ENCODE data around the gene USP9X.

DNA sequence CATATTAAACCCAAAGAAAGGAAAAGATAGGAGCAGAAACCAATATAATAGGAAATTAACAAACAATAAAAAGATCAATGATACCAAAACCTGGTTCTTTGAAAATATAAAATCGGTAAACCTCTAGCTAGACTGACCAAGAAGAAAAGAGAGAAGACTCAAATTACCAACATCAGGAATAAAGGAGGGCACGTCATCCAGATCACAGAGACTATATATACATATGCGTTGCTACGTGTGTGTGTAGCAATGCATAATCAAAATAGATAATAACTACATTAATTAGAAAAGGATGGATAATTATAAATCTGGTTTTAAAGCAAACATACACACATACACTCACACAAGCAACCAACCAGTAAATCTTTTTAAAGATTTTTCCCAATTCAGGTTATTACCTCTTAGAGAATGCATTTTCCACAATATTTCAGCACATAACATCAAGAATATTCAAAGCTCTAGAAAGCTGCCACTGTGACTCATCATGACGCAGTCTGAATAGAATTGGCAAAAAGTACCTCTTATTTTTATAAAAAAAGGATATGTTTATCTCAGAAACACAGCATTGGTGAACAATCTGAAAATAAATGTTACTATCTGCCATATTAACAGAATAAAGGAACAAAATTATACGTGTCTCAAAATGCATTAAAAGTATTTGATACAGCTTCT lies 41.4 kb upstream of the USP9X start:
- TF ChIP-seq POLR2AphosphoS5 (IDR thresholded peaks at IDR 0.05), result no peak
- TF ChIP-seq, protein P1, sequence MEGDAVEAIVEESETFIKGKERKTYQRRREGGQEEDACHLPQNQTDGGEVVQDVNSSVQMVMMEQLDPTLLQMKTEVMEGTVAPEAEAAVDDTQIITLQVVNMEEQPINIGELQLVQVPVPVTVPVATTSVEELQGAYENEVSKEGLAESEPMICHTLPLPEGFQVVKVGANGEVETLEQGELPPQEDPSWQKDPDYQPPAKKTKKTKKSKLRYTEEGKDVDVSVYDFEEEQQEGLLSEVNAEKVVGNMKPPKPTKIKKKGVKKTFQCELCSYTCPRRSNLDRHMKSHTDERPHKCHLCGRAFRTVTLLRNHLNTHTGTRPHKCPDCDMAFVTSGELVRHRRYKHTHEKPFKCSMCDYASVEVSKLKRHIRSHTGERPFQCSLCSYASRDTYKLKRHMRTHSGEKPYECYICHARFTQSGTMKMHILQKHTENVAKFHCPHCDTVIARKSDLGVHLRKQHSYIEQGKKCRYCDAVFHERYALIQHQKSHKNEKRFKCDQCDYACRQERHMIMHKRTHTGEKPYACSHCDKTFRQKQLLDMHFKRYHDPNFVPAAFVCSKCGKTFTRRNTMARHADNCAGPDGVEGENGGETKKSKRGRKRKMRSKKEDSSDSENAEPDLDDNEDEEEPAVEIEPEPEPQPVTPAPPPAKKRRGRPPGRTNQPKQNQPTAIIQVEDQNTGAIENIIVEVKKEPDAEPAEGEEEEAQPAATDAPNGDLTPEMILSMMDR (IDR thresholded peaks at IDR 0.05), result no peak
- TF ChIP-seq EP300 (IDR thresholded peaks at IDR 0.05), result no peak
- TF ChIP-seq POLR2A (IDR thresholded peaks at IDR 0.05), result no peak
